GM18867 (cell line): ENCODE measurements around the gene SYNGR1.

Source experiments
- ATAC-seq: cut with Tn5 transposase; IDR thresholded peaks from one replicate; pipeline ENCODE4 v1.9.1; 2021; ENCODE audit warnings: mild to moderate bottlenecking, moderate library complexity; ENCODE audit not compliant: unreplicated experiment

Gene SYNGR1

GRCh38 chr22:39349967-39350726 lies at the start of gene SYNGR1:
TSS of gene SYNGR1 (plus strand) at chr22:39349991. CDS start at chr22:39350011, 20 bp downstream.
- no peak for ATAC-seq

GRCh38 chr22:39300186-39300830 lies 49.5 kb upstream of the SYNGR1 start:
- no peak for ATAC-seq

- no peak for ATAC-seq
These were observed 48.7 kb upstream of the SYNGR1 start for GRCh38 chr22:39301108-39301507.

- ATAC-seq: no peak
These were observed 47.9 kb upstream of the SYNGR1 start for GRCh38 chr22:39301926-39302325.

GRCh38 chr22:39302431-39302960 lies 47.3 kb upstream of the SYNGR1 start:
- no peak for ATAC-seq

GRCh38 chr22:39303358-39303757 lies 46.4 kb upstream of the SYNGR1 start:
- ATAC-seq: no peak

GRCh38 chr22:39303892-39304671 lies 45.7 kb upstream of the SYNGR1 start:
- ATAC-seq: no peak

- ATAC-seq: no peak
These were observed 43.1 kb upstream of the SYNGR1 start for GRCh38 chr22:39306456-39307361.

GRCh38 chr22:39308614-39309363 lies 41.0 kb upstream of the SYNGR1 start:
- ATAC-seq: no peak

- no peak for ATAC-seq
These were observed 40.4 kb upstream of the SYNGR1 start for GRCh38 chr22:39309364-39309861.

GRCh38 chr22:39309881-39310714 lies 39.7 kb upstream of the SYNGR1 start:
- ATAC-seq: no peak

- ATAC-seq: no peak
These were observed 38.0 kb upstream of the SYNGR1 start for GRCh38 chr22:39311592-39312400.

GRCh38 chr22:39312410-39312809 lies 37.4 kb upstream of the SYNGR1 start:
- no peak for ATAC-seq

GRCh38 chr22:39313258-39314001 lies 36.4 kb upstream of the SYNGR1 start:
- no peak for ATAC-seq

GRCh38 chr22:39314251-39314971 lies 35.4 kb upstream of the SYNGR1 start:
- ATAC-seq: no peak

GRCh38 chr22:39315389-39315788 lies 34.4 kb upstream of the SYNGR1 start:
- no peak for ATAC-seq
